ENCODE data around the gene FOXA2.

Gene FOXA2

GRCh38 chr20:22576733-22577514 is 7.4 kb downstream of the FOXA2 start:
- DNase-seq (ENCODE audit: low spot score), result no peak
- ChIA-PET CTCF (interaction anchor here (0.6 kb wide), 1 partner anchor 1528 kb away, joined by 4 read pairs; no protein-coding TSS in a partner anchor), POLR2A (ENCODE audit: low non-redundant PET) (no interaction called here)
- TF ChIP-seq CTCF (conservative IDR thresholded peaks at IDR 0.05; ENCODE audit: low read depth), result no peak
- H3K27ac ChIP-seq, result no peak overlapping the region

- CTCF ChIA-PET, result interaction anchor here (0.6 kb wide), 1 partner anchor 1527 kb away, joined by 4 read pairs; no protein-coding TSS in a partner anchor
- no peak for DNase-seq (ENCODE audit: low spot score)
- POLR2A ChIA-PET (ENCODE audit: low non-redundant PET), result no interaction called here
- no peak overlapping the region for H3K27ac ChIP-seq
- TF ChIP-seq CTCF (conservative IDR thresholded peaks at IDR 0.05; ENCODE audit: low read depth), result no peak
Observed at GRCh38 chr20:22576273-22576672, 8.1 kb downstream of the FOXA2 start.

GRCh38 chr20:22575737-22576136 is 8.6 kb downstream of the FOXA2 start:
- no peak overlapping the region for H3K27ac ChIP-seq
- CTCF ChIA-PET, result no interaction called here
- no peak for TF ChIP-seq CTCF (conservative IDR thresholded peaks at IDR 0.05; ENCODE audit: low read depth)
- POLR2A ChIA-PET (ENCODE audit: low non-redundant PET), result no interaction called here
- DNase-seq (ENCODE audit: low spot score), result no peak

- no peak for DNase-seq (ENCODE audit: low spot score)
- POLR2A ChIA-PET (ENCODE audit: low non-redundant PET), result no interaction called here
Observed at GRCh38 chr20:22575087-22575721, 9.2 kb downstream of the FOXA2 start.

GRCh38 chr20:22574545-22575086 is 9.8 kb downstream of the FOXA2 start:
- H3K27ac ChIP-seq, result no peak overlapping the region
- TF ChIP-seq CTCF (conservative IDR thresholded peaks at IDR 0.05; ENCODE audit: low read depth), result no peak
- POLR2A ChIA-PET (ENCODE audit: low non-redundant PET), result no interaction called here
- CTCF ChIA-PET, result no interaction called here
- DNase-seq (ENCODE audit: low spot score), result no peak

More at GRCh38 chr20:22575087-22575721, 9.2 kb downstream of the FOXA2 start:
- CTCF ChIA-PET, result no interaction called here
- no peak overlapping the region for H3K27ac ChIP-seq
- TF ChIP-seq CTCF (conservative IDR thresholded peaks at IDR 0.05; ENCODE audit: low read depth), result no peak

- no peak overlapping the region for H3K27ac ChIP-seq
- ChIA-PET POLR2A (ENCODE audit: low non-redundant PET) (no interaction called here), CTCF (interaction anchor here (1.2 kb wide), 1 partner anchor 14 kb away, joined by 6 read pairs; no protein-coding TSS in a partner anchor)
- DNase-seq (ENCODE audit: low spot score), result no peak
- no peak for TF ChIP-seq CTCF (conservative IDR thresholded peaks at IDR 0.05; ENCODE audit: low read depth)
Observed at GRCh38 chr20:22572491-22572890, 11.9 kb downstream of the FOXA2 start.

Measured in RWPE1 (cell line).